Thyroid gland (tissue), 4 donors: ENCODE results near the gene FAM24B.

Source experiments
- POLR2A ChIP-seq, 2 donors: fragments of 450-650 bp; IDR thresholded peaks; one replicate each; pipeline ENCODE4 v1.6.1; 2017; ENCODE audit warnings: antibody characterized with exemption in 2 of 2, mild to moderate bottlenecking in 2 of 2, moderate library complexity in 1 of 2
- TF ChIP-seq, protein P1 (sequence below), 6 experiments: fragments of 200-600 bp in 3 of 6; fragments of 450-650 bp in 3 of 6; sonication (generic) in 3 of 6; IDR thresholded peaks; one replicate each; pipeline ENCODE4 v1.5.1; 2016 to 2019; ENCODE audit warnings: antibody characterized with exemption in 6 of 6, mild to moderate bottlenecking in 2 of 6, inconsistent platforms in 1 of 6, moderate library complexity in 1 of 6

DNA sequence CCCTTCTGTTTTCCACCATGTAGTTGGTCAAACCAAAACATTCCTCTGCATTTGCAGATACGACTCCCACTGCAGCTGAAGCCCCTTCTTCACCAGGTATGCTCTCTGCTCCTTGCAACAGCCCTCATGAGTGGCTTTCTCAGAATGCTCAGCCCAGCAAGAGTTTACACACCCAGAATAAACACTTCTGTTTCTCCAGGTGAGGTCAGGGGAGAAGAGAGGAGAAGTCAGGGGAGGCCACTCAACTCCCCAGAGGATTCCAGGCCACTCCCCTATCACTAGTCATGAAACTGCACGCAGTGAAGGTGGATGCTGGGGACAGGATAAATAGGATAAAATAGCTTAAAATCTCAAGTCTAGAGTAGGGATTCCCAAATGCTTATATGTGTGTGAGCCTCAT is 64.9 kb downstream of the FAM24B start:
- TF ChIP-seq, protein P1, sequence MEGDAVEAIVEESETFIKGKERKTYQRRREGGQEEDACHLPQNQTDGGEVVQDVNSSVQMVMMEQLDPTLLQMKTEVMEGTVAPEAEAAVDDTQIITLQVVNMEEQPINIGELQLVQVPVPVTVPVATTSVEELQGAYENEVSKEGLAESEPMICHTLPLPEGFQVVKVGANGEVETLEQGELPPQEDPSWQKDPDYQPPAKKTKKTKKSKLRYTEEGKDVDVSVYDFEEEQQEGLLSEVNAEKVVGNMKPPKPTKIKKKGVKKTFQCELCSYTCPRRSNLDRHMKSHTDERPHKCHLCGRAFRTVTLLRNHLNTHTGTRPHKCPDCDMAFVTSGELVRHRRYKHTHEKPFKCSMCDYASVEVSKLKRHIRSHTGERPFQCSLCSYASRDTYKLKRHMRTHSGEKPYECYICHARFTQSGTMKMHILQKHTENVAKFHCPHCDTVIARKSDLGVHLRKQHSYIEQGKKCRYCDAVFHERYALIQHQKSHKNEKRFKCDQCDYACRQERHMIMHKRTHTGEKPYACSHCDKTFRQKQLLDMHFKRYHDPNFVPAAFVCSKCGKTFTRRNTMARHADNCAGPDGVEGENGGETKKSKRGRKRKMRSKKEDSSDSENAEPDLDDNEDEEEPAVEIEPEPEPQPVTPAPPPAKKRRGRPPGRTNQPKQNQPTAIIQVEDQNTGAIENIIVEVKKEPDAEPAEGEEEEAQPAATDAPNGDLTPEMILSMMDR (IDR thresholded peaks at IDR 0.05), result no peak
- TF ChIP-seq POLR2A (IDR thresholded peaks at IDR 0.05), result no peak
